ENCODE results near the gene NPTX1. TPM values are rescaled to one million over a fixed set of nuclear protein-coding genes. Genes with fewer than 3 reads are reported as not detected.

The NPTX1 gene
- total and polyA plus RNA-seq, 3 donors from 2014 or later: 1.7 to 3.8 (median 3.7) TPM

DNA sequence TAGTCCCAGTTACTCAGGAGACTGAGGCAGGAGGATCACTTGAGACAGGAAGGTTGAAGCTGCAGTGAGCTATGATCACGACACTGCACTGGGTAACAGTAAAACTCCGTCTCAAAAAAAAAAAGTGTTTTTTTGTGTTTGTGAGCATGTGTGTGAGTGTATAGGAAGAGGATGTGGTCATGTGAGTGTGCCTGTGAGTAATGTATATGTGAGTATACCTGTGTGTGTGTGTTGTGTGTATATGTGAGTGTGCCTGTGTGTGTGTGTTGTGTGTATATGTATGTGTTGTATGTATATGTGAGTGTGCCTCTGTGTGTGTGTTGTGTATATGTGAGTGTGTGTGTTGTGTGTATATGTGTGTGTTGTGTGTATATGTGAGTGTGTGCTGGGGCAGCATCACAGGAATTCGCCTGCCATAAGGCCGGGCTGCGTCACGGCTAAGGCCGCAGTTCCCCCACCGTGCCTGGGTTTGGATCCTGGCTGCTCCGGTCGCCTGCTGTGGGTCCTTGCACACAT is 21.4 kb upstream of the NPTX1 start:
- no peaks in the 10 kb centered on the region for H3K27me3 ChIP-seq
- TF ChIP-seq, protein P1, sequence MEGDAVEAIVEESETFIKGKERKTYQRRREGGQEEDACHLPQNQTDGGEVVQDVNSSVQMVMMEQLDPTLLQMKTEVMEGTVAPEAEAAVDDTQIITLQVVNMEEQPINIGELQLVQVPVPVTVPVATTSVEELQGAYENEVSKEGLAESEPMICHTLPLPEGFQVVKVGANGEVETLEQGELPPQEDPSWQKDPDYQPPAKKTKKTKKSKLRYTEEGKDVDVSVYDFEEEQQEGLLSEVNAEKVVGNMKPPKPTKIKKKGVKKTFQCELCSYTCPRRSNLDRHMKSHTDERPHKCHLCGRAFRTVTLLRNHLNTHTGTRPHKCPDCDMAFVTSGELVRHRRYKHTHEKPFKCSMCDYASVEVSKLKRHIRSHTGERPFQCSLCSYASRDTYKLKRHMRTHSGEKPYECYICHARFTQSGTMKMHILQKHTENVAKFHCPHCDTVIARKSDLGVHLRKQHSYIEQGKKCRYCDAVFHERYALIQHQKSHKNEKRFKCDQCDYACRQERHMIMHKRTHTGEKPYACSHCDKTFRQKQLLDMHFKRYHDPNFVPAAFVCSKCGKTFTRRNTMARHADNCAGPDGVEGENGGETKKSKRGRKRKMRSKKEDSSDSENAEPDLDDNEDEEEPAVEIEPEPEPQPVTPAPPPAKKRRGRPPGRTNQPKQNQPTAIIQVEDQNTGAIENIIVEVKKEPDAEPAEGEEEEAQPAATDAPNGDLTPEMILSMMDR (IDR thresholded peaks at IDR 0.05): no peak
- no peak for TF ChIP-seq POLR2A (IDR thresholded peaks at IDR 0.05)
- DNase-seq: no peak
- H3K27ac ChIP-seq: no peak overlapping the region
- H3K9me3 ChIP-seq: no peaks in the 10 kb centered on the region
- WGBS, 2 donors: 57 to 75% methylated on average over 7 to 10 of the region's 10 CpGs
- H3K4me3 ChIP-seq: no peak overlapping the region
- intact Hi-C loops (cut with DNase I; ENCODE audit: low total_unique reads): no loop called here
- H3K4me1 ChIP-seq: peaks cover 41% of the 10 kb centered on the region
- H3K36me3 ChIP-seq (ENCODE audit: low read depth, missing control alignments): no peaks in the 10 kb centered on the region

GRCh38 chr17:80494547-80494946 is 18.1 kb upstream of the NPTX1 start:
- Histone ChIP-seq H3K27ac (no peak overlapping the region), H3K36me3 (ENCODE audit: low read depth, missing control alignments) (no peaks in the 10 kb centered on the region), H3K4me3 (no peak overlapping the region), H3K27me3 (no peaks in the 10 kb centered on the region), H3K9me3 (no peaks in the 10 kb centered on the region), H3K4me1 (peaks cover 21% of the 10 kb centered on the region)
- intact Hi-C loops (cut with DNase I; ENCODE audit: low total_unique reads): no loop called here
- no peak for TF ChIP-seq POLR2A (IDR thresholded peaks at IDR 0.05)
- TF ChIP-seq, protein P1 (IDR thresholded peaks at IDR 0.05): no peak
- no peak for DNase-seq
- WGBS, 2 donors: 92 to 100% methylated on average over 5 to 7 of the region's 7 CpGs

DNA sequence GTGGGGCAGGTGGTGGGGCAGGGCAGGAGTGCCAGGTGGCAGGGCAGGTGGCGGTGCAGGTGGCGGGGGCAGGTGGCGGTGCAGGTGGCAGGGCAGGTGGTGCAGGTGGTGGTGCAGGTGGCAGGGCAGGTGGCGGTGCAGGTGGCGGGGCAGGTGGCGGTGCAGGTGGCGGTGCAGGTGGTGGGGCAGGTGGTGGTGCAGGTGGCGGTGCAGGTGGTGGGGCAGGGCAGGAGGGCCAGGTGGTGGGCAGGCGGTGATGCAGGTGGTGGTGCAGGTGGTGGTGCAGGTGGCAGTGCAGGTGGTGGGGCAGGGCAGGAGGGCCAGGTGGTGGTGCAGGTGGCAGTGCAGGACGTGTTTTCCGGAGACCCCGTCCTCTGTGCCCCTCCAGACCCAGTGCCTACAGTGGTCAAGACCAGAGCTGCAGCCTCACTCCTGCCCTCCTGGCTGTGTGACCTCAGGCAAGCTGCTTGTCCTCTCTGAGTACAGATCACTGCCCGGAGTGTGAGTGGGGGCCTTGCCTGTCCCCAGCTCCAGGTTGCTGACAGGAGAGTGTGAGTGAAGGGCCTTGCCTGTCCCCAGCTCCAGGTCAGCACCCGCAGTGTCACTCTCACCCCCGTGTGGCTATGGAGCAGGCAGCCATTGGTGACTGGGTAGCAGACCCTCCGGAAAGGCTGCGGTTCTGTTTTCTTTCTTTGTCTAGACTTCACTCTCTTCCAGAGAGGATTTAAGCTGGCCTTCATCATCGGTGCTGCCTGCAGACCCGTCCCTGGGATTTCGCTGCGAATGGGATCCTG is 16.1 kb upstream of the NPTX1 start:
- 75 to 80% methylated on average over 18 to 21 of the region's 21 CpGs for WGBS, 2 donors
- no peaks in the 10 kb centered on the region for H3K27me3 ChIP-seq

DNA sequence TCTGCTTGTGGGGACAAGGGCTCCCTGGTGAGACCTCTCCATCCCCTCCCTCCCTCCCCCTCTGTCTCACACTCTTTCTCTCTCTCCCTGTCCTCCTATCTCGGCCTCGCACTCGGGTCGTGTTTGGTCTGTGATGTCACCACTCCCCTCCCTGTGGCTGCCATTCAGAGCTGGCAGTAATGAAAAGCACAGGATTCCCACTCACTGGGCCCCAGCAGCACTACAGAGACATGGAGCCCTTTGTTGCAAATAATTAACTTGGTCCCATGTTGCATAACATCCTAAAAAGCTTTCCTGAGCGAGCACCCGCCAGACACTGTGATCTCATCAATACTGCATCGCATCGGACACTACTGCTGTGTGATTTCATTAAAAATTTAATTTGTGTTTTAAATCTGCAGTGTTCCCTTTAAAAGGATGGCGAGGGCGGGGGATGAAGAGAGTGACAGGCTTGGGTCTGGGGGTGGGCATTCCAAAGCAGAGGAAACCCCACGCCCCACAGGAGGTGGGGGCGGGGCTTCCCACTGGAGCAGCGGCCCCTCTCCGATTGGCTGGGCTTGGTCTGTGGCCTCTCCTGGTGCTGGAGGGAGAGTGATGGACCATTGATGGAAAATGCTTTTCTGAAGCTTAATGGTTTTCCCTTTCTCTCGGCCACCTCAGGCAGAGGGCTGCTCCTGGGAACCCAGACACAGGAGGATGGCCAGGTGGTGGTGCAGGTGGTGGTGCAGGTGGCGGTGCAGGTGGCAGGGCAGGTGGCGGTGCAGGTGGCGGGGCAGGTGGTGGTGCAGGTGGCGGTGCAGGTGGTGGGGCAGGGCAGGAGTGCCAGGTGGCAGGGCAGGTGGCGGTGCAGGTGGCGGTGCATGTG is 15.3 kb upstream of the NPTX1 start:
- TF ChIP-seq POLR2A (IDR thresholded peaks at IDR 0.05): no peak
- TF ChIP-seq, protein P1 (IDR thresholded peaks at IDR 0.05): no peak
- Histone ChIP-seq H3K9me3 (no peaks in the 10 kb centered on the region), H3K27ac (no peak overlapping the region), H3K4me3 (no peak overlapping the region), H3K27me3 (no peaks in the 10 kb centered on the region), H3K36me3 (ENCODE audit: low read depth, missing control alignments) (no peaks in the 10 kb centered on the region), H3K4me1 (peaks cover 5% of the 10 kb centered on the region)
- intact Hi-C loops (cut with DNase I; ENCODE audit: low total_unique reads): no loop called here
- WGBS, 2 donors: 59 to 64% methylated on average over 21 of the region's 21 CpGs
- no peak for DNase-seq

More for the DNA sequence above, 16.1 kb upstream of the NPTX1 start:
- Histone ChIP-seq H3K27ac (no peak overlapping the region), H3K36me3 (ENCODE audit: low read depth, missing control alignments) (no peaks in the 10 kb centered on the region), H3K4me3 (no peak overlapping the region), H3K9me3 (no peaks in the 10 kb centered on the region), H3K4me1 (peaks cover 5% of the 10 kb centered on the region)
- intact Hi-C loops (cut with DNase I; ENCODE audit: low total_unique reads): no loop called here
- no peak for DNase-seq
- TF ChIP-seq, protein P1 (IDR thresholded peaks at IDR 0.05): no peak
- no peak for TF ChIP-seq POLR2A (IDR thresholded peaks at IDR 0.05)
